ENCODE measurements around the gene ASB13.
A peak's percentile ranks its signal among the peaks of the same experiment; 100 is the strongest.

ASB13 gene

DNA sequence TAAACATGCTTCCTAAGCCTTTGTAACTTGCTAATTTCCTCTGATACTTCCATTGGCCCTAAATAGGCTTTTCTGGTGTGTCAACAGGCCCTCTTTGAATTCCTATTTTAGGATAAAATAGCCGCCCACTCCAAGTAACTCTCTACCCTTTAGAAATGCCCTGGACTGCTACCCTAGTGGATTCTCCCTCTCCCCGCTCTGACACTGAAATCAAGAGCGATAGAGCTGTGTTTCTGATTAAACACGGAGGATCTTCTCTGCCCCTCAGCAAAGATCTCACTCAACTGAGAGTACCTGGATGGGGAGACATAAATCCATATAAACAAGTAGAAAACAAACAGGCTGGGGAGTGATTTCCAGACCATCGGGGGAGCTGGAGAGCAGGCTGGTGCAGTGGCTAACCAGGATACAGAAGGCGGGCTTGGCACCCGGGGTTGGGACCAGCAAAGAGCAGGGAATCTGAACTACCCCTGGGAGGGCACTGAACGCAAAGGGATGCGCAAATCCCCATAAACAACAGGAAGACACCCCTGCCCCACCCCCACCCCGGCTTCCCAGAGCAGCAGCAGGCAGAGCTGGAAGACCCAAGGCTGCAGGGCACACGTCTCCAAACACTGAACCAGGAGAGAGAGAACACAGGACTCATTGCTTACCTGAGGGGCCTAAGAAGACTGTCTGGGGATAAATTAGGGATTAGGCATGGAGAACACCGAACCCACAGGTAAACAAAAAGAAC, 2.5 kb downstream of the ASB13 start:
- no peak for TF ChIP-seq CTCF (conservative IDR thresholded peaks at IDR 0.05; ENCODE audit: control insufficient read depth, insufficient read depth, low read depth, low read length)
- no peak for DNase-seq (ENCODE audit: low read depth)
- no peak overlapping the region for H3K4me3 ChIP-seq (ENCODE audit: control insufficient read depth, low read depth, low read length)

GRCh38 chr10:5662708-5663579, 3.5 kb downstream of the ASB13 start:
- no peak for TF ChIP-seq CTCF (conservative IDR thresholded peaks at IDR 0.05; ENCODE audit: control insufficient read depth, insufficient read depth, low read depth, low read length)
- H3K4me3 ChIP-seq (ENCODE audit: control insufficient read depth, low read depth, low read length): no peak overlapping the region
- no peak for DNase-seq (ENCODE audit: low read depth)

GRCh38 chr10:5661043-5661442, 5.4 kb downstream of the ASB13 start:
- DNase-seq (ENCODE audit: low read depth): no peak
- no peak overlapping the region for H3K4me3 ChIP-seq (ENCODE audit: control insufficient read depth, low read depth, low read length)
- TF ChIP-seq CTCF (conservative IDR thresholded peaks at IDR 0.05; ENCODE audit: control insufficient read depth, insufficient read depth, low read depth, low read length): no peak

DNA sequence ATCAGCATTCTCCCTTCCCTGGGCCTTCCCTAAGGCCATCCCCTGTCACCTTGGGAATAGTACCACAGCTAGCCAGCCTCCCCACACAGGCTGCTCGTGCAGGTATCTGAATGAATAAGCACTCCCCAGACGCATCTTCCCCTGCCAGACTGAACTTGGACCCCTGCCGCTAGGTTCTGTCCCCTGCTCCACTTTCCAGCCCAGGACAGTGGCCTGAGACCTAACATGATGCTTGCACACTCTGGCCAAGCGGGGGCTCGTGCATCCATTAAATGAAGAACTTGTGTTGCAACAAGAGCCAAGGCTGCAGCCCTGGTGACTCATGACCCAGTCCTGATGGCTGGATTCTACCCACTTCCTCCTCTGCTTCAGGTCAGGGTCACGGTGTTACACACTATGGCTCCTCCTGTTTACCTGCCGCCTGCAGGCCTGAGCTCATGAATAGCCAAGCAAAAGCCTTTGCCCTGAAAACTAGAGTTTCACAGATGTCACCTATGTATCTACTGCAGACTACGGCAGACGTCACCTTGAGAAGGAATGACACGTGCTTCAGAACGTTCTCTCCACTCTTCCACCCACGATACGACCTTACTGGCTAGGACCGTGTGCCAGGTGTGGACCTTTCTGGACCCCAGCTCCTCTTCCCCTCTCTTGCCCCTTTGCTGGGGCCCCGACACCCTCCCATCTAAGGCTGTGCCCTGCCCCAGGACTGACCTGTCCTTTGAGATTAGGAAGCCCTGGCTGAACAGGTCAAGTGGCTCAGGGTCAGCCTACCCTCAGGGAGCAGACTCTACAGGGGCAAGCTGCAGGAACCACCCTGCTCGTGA, 6.5 kb downstream of the ASB13 start:
- no peak overlapping the region for H3K4me3 ChIP-seq (ENCODE audit: control insufficient read depth, low read depth, low read length)
- DNase-seq (ENCODE audit: low read depth): peak; percentile 86
- no peak for TF ChIP-seq CTCF (conservative IDR thresholded peaks at IDR 0.05; ENCODE audit: control insufficient read depth, insufficient read depth, low read depth, low read length)

DNA sequence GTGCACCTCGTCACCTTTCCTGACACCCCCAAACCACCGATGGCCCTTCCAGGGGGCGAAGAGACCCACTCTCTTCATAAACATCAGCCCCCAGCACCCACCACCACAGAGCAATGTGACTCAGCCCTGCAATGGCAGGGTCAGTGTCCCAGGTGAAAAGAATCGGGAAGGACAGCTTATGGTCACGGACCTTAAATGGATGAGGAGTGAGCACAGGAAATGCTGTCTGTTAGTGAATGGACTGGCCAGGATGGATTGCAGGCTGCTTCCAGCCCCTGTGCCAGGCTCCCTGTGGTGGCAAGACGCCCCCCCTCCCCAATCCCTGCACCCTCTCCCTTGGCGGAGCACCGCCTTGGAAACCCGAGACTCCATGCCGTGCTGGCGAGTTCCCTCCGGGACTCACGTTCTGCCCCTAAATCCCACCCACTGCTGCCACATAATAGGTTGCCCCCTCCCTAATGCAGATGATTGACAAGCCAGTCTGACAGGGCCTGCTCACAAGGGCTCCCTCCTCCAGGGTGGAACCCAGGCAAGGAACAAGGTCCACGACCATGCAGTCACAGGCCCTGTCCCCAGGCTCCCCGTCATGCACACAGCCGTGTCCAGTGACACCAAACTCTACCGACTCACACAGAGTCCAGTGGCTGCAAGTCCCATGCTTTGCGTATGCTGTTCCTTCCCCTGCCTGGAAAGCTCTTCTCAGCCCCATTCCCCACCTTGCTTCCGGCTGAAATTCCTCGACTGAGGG, 7.3 kb downstream of the ASB13 start:
- H3K4me3 ChIP-seq (ENCODE audit: control insufficient read depth, low read depth, low read length): no peak overlapping the region
- TF ChIP-seq CTCF (conservative IDR thresholded peaks at IDR 0.05; ENCODE audit: control insufficient read depth, insufficient read depth, low read depth, low read length): no peak
- no peak for DNase-seq (ENCODE audit: low read depth)
